ENCODE data around the gene UMODL1.

DNA sequence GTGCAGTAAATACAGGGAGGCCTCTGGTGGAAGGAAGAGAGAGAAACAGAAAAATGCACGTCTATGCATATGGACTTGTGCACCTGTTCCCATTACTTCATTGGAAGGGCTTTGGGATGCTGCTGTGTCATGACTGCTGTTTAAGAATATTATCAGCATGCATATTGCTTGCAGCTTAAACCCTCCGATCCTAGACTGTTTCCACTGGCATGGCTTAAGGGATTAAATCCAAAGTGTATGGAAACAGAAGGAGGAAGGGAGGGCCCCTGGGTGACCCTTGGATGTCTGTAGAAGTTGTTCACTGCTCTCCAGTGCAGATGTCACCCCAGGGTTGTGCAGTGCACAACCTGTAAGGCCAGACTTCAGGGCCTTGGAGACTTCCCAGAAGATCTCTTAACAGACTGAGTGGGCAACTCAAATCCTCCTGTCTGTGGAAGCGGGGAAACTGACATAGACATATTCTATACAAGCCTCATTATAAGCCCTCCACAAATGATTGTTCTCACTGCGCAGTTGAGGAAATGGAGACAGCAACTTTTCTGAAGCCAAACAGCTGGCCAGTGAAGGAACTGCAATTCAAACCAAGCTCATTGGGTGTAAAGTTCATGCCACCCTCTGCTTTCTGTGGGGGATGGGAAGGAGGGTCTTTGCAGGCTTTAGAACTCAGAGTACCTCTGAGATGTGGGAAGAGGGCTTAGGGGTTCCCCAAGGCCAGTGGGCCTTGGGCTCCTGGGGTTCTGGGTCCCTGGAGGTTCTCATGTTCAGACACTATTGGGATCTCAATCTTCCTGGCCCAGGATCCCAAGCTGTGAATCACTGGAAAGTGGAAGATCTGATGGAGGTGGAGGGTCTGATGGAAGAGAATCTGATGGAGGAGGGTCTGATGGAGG, 73.8 kb downstream of the UMODL1 start:
- TF ChIP-seq, protein P1, sequence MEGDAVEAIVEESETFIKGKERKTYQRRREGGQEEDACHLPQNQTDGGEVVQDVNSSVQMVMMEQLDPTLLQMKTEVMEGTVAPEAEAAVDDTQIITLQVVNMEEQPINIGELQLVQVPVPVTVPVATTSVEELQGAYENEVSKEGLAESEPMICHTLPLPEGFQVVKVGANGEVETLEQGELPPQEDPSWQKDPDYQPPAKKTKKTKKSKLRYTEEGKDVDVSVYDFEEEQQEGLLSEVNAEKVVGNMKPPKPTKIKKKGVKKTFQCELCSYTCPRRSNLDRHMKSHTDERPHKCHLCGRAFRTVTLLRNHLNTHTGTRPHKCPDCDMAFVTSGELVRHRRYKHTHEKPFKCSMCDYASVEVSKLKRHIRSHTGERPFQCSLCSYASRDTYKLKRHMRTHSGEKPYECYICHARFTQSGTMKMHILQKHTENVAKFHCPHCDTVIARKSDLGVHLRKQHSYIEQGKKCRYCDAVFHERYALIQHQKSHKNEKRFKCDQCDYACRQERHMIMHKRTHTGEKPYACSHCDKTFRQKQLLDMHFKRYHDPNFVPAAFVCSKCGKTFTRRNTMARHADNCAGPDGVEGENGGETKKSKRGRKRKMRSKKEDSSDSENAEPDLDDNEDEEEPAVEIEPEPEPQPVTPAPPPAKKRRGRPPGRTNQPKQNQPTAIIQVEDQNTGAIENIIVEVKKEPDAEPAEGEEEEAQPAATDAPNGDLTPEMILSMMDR (conservative IDR thresholded peaks at IDR 0.05 in 1 of 2, IDR thresholded peaks at IDR 0.05 in 1 of 2; ENCODE audit: low read depth in 1 of 2, low read length in 2 of 2), result no peak
- TF ChIP-seq EZH2 (IDR thresholded peaks at IDR 0.05; ENCODE audit: low read length, missing control alignments), result no peak

Measured in fibroblast of lung (primary cell).